Glomerular visceral epithelial cell (primary cell): ENCODE results near the gene MOCS1.
A peak's percentile ranks its signal among the peaks of the same experiment; 100 is the strongest.

Experiments
- DNase-seq: peaks from one replicate; pipeline ENCODE4 v3.0.0-alpha.2; 2016; ENCODE audit errors: extremely low spot score

Gene MOCS1

DNA sequence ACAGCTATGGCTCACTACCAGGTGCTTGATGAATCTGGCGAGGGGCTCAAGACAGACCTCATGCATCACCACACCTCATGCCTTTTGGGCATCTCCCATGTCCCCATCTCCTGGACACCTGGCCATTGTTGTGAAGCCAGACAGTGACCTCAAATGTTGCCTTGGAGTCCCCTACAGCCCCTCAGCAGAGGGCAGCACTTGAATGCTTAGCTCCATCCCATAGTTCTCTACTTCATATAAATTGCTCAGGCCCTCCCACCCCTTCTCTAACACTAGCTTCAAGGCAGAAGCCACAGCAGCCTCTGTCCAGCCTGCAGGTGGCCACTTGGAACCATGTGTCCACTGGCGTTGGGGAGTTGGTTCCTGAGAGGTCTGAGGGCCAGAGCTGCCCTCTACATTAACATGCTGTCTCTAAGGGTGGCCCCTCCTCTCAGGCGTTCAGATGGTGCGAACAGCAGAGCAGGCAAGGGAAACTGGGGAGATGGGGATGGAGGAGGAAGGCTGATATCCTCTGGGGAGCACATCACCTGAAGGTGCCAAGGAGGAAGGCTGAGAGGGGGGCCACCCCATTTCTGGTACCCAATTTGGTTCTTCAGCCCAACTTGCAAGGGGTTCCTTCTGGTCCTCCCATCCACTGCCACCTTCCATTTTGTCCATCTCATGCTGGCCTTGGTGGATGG is 31.3 kb downstream of the MOCS1 start:
- DNase-seq = no peak

DNA sequence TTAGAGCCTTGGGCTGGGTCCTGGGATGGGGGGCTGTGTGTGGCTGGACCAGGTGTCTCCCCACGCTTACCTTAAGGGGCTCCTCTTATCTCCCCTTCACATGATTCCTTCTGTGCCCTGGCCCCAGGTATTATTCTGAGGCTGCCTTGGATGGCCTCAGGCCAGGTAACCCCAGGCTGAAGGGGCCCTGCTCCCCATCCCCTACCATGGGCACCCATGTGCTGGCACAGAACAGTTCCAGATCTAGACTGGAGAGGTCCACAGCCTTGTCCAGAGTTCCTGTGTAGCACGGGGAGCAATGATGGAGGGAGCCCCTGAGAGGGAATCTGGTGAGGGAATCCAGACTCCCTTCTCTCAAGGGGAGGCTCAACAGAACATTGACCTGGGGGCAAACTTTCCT is 32.1 kb downstream of the MOCS1 start:
- DNase-seq = no peak

DNA sequence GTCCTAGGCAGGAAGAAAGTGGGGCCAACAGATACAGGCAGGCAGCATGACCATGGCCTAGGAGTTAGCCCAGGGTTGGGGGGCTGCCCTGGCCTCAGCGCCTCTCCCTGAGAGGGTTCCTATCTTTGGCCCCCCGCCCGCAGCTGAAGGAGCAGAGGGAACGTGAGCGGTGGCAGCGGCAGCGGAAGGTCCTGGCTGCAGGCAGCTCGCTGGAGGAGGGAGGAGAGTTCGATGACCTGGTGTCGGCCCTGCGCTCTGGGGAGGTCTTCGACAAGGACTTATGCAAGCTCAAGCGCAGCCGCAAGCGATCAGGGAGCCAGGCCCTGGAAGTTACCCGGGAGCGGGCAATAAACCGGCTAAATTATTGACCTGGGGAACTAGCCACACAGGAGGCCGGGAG is 32.6 kb downstream of the MOCS1 start:
- no peak for DNase-seq

DNA sequence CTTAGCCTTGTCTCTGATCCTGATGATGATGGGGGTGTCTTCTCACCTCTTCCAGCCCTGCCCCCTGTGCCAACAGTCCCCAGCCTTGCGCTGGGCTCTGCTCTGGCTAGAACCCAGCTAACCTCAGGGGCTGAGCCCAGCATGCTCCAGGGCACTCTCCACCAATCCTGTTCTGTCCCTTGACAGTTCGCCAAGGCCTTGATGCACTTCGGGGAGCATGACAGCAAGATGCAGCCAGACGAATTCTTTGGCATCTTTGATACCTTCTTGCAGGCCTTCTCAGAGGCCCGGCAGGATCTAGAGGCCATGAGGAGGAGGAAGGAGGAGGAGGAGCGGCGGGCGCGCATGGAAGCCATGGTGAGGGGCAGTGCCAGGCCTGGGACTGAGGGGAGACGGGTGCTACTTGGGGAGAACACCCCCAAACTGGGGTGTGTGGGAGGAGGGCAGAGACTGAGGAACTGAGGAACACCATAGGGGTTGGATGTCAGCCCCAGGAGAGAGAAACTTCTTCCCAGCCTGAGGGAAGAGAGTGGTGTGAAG is 33.1 kb downstream of the MOCS1 start:
- DNase-seq = no peak

DNA sequence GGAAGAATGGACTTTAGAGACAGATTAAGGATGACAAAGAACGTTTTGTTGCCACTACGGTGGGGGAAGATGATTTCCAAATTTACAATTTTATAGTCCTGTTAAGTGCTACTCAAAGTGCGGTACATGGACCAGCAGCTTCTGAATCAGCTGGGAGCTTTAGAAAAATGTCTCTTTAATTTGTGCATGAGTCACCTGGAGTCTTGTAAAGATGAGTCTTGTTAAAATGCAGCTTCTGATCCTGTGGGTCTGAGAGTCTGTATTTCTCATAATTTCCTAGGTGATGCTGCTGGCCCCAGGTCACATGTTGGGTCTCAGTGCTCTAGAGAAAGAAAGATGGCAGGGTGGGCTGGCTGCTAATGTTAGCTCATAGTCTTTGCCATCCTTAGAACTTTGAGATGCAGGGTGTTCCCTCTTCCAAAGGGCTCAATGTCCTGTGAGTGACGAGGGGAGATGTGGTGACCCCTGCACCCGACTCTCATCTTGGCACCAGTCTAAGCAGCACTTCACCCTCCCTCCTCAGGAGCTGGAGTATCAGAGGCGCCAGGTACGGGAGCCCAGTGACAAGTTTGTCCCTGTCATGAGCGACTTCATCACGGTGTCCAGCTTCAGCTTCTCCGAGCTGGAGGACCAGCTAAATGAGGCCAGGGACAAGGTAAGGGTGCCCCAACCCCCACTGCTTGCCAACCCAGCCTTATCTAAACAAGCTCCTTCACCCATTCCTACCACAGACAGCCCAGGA is 34.5 kb downstream of the MOCS1 start:
- no peak for DNase-seq

DNA sequence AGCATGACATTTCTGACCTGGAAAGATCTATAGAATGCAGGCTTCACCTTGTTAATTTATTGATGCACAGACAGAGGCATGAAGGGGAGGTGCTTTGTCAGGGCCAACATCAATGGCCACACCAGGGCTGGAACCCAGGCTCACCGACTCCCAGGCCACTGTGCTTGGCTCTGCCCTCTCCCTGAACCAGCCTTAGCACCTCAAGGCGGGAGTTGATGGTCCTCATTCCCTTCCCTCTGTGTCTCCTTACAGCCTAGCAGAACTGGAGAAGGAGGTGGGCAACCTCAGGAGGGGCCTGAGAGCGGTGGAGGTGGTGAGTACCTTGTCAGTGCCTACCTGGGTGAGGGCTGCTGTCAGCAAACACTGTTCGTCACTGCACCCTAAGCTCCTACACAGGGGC is 35.6 kb downstream of the MOCS1 start:
- DNase-seq = no peak

DNA sequence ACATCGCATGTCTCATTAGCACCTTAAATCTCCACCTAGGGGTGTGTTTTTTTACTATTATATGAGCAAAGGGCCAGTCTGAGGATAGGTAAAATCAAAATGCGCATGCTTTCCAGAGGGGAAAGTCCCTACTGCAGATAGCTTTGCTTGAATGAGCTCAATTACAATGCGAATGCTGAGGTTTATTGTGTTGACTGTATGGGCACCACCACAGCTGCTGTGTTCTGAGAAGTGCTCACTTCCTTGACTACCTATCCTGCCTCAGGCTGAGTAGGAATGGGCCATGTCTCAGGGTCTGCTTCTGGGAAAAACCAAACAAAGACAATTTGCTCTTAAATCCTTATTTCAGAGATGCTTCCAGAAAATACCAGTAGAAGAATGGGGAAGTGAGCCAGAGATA is 36.6 kb downstream of the MOCS1 start:
- peak; percentile 45 for DNase-seq

DNA sequence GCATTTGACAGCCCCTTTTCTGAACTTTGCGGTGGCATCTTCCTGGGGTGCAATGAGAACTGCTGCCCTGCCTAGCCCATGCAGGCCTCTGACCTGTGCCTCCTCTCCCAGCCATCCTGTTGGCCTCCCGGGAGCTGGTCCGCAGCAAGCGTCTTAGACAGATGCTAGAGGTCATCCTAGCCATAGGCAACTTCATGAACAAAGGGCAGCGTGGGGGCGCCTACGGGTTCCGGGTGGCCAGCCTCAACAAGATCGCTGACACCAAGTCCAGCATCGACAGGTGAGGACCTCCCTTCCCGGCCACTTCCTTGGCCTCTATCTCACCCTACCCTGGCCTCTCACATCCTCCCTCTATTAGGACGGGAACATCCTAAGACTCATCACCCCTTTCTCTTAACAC is 37.6 kb downstream of the MOCS1 start:
- DNase-seq = no peak

DNA sequence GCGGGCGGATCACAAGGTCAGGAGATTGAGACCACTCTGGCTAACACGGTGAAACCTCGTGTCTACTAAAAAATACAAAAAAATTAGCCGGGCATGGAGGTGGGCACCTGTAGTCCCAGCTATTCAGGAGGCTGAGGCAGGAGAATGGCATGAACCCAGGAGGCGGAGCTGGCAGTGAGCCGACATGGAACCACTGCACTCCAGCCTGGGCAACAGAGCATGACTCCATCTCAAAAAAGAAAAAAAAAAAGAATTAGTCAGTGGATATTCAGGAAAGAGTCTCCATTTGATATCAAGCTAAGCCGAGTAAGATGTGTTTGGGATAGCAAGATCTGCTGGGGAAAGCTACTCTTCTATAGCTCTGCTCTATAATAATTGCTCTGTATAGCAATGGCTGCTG is 41.0 kb downstream of the MOCS1 start:
- peak; percentile 73 for DNase-seq

DNA sequence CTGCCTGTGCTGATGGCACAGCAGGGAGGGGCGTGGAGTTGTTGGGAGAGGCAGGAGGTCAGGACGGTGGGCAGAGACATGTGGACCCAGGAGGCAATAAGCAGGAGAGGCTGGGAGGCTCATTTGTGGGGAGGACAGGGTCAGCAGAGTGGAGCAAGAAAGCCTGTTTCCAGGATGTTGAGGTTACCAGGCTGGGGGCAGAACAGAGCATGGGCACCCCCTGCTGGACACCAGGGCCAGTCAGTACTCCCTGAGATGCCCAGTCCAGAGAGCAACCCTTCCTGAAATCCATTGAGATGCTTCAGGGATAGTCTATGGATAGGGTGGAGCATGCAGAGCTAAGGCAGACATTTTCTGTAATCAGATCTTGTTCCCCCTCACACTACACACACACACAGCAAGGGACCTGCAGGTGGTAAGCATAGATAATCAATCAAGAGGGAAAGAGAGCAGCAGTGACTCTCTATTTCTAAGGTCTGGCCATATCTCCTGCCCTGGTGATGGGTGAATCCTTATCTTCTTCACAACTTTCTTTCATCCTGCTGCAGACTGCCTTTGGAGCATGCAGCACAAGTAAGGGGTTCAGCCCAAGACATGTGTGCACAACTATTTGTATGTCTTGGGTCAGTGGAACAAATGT is 41.7 kb downstream of the MOCS1 start:
- peak; percentile 50 for DNase-seq

DNA sequence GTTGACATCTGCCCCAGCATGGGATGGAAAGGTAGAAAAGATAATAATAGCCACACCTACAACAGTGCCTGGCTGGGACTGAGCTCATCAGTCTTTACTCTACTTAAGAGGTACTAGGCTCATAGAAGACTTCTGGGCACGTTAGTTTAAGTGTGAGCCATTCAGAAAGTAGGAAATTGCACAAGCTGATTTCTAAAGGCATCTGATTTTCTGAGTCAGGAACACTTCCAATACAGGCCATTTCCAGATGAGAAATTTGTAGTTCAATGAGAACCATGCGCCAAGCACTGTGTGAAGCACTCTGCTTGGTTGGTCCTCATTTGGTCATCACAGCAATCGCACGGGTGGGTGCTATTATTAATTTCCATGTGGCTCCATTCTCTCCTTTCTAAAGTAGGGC is 42.3 kb downstream of the MOCS1 start:
- DNase-seq = no peak

DNA sequence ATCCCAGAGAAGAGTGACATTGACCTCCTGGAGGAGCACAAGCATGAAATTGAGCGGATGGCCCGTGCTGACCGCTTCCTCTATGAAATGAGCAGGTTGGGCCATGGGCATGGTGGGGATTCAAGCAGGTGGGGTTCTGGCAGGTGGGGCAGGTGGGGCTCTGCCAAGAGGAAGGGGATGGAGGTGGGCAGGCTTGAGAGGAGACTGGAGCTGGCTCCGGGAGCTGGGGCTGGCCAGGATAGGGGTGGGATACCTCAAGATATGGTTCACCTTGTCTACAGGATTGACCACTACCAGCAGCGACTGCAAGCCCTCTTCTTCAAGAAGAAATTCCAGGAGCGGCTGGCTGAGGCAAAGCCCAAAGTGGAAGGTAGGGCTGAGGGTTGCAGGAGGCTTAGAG is 42.9 kb downstream of the MOCS1 start:
- no peak for DNase-seq

DNA sequence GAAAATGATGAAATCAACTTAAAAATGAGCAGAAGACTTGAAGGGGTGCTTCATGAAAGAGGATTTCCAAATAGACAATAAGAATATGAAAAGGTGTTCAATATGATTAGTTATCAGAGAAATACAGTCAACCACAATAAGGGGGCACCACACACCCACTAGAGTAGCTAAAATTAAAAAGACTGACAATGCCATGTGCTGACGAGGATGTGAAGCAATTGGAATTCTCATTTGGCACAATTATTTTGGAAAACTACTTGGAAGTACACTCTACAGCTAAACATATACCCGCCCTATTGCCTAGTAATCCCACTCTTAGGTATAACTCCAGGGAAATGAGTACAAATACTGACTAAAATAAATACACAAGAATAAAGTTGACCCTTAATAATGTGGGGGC is 45.0 kb downstream of the MOCS1 start:
- no peak for DNase-seq

DNA sequence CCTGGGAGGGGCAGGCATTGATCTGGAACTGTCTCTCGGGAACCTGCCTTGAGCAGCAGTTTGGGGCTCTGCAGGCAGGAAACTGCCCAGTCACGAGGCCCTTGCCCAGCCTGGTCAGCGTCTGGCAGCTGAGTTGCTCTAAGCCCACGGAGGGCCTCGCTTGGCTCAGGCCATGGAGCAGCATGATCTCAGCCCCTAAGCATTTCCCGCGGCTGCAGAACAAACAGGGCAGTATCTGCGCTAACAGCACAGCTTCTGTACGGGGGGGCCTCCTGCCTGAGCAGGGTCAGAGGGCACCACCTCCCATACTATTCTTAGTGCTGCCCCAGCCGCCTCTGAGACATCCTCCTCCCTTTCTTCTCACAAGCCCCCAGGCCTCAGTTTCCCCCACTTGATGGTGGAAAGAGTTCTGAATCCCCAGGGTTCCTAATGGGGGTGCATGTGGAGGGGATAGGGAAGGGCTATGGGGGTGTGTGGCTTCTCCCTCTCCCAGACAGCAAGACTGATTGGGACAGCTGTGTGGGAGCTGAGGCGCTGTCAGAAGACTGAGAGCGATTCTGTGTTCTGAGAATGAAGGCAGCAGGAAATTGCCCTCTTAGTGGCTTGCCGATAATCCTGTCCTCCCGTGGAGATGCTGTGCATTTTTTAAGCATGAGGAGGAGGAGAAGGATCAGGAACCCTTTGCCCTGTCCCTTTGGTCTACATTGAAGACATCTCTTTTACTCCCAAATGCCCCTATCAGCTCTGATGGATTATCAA is 46.4 kb downstream of the MOCS1 start:
- DNase-seq = peak; percentile 95

DNA sequence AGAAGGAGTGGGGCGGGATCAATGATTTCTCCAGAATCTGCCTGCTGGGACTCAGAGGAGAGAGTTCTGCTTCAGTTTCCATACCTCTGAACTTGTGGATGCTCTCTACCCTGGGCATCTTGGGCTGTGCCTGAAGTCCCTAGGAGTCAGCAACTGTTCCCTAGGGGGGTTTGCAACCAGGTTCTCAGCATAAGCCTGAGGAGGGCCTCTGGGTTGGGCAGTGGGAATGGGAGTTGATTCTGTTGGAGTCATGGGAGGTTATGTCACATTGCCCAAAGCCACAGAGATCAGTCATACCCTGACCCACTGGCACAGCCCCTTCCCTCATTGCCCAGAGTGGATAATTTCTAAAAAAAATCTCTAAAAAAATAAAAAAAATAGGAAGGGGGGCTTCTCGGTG is 47.4 kb downstream of the MOCS1 start:
- peak; percentile 15 for DNase-seq

DNA sequence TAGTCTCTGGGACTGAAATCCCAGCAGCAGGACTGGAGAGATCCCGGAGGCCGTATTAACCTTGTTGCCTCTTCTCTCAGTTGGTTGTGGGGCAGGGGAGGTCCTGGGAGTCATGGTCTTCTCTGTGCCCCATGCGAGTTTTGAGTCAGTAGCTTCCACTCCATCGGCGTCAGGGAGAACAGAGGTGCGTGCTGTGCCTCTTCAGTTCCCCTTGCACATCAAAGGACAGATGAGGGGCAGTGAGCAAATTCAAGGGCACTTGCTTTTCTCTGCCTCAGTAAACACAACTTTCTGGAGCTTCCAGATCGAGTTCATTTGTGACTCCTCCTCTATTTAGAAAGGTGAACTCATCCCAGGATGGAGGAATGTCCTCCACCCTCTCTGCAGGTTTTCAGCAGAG is 48.6 kb downstream of the MOCS1 start:
- no peak for DNase-seq

DNA sequence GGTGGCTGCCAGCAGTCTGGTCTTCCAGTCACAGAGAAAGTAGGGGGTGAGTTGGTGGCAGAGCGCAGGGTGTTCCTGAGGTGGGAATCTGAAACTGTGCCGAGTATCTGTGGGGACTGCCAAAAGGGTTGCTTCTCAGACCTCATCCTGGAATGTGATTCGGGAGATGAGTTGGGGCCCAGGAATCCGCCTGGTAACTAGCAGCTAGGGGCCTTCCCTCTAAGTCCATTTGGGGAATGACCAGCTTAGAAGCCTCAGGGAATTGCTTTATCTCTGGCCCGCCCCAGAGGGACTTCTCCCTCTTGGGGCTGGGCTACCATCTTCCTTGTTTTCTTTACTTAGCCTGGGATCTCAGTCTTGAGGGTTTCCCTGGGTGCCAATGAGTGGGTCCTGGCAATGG is 49.6 kb downstream of the MOCS1 start:
- peak; percentile 89 for DNase-seq

DNA sequence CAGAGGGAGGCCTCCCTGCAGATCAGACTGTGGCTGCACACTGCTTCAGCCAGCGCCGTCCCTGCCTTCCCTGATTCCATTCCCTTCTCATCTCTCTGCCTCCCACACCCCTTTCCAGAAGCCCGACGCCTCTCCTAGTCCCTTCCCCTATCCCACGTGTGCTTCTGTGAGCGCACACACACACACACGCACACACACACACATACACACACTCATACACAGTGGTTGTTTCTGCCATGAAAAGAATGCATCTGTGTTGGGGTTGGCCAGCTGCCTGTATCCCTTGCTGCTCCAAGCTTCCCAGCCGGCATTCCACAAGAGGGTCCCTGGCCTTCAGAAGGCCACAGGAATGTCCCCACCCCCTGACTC is 51.7 kb downstream of the MOCS1 start:
- peak; percentile 96 for DNase-seq

DNA sequence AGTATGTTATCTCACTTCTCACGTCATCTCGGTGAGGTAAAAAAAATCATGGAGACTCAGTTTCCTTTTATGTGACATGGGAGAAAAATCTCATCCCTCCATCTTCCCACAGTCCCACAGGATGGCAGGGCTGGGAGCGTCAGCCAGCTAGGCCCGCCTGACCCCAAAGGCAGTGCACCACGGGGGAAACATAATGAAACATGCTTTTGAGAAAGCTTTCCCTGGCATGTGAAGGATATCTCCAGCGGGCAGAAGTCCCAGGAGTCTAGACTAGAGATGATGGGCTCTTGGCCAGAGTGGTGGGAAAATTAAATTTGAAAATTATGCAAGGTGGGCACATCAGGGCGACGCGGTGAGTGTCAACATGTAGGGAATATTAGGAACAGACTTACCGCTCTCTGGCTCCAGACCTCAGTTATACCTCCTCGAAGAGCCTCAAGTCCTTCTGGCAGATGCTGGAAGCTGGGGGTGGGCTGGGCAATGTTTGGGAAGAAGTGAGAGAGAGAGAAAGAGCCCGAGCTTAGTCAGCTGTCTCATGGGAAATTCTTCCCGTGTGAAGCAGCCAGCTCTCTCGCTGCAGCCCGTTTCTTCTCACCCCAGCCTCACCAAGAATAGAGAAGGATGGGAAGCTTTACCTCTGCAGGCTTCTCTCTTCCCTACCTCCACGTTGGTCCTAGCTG is 52.3 kb downstream of the MOCS1 start:
- peak; percentile 65 for DNase-seq

DNA sequence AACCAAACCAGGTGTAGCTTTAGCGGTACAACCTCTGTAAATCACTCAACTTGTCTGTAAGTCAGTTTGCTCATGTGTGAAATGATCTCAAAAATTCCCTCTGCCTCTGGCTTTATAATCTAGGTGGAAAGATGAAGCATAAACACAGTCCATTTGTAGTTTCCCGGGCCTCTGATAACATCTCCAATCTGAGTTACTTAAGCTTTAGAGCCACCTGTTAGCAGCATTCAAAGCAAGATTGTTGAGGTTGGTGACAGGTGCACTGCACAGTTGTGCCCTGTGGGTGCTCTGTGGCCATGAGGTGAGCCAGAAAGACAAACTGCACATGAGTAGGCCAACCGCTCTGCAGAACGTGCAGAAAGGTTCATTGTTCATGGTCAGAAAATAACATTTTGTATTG is 53.7 kb downstream of the MOCS1 start:
- DNase-seq = no peak

DNA sequence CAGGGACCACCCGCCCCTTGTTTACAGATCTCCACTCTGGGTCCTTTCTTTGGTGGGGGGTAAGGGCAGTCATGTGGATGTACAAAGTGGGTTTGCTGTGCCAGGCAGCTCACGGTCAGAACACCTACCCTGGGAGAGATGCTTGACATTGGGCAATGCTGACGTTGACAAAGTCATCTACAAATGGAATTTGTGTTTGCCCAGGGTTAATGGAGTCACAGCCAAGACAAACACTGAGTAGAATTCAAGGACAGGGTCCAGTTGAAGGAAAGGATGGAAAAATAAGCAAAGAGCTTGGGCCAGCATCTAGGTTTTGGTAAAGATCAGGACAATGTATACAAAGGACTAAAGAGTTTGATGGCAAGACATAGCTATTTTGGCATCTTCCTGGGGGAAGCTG is 54.7 kb downstream of the MOCS1 start:
- DNase-seq = no peak

DNA sequence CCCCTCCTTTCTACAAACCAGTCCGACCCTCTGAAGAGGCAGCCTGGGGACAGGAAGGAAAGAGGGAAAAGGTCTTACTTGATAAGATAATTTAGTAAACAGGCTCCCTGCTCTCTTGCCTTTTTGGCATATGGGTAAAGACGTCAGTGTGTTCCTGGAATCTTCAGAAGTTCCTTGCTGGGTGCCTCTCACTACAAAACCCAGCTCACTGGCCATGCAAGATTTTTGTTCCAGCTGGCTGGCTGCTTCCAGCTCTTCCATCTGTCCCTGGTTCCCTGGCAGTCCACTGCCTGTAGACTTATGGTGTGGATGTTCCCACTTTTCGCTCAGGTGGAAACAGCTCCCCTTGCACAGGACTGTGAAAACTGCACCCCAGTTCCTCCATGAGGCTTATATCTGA is 57.4 kb downstream of the MOCS1 start:
- DNase-seq = no peak
